ENCODE data around the gene NCKAP5.

Gene NCKAP5

DNA sequence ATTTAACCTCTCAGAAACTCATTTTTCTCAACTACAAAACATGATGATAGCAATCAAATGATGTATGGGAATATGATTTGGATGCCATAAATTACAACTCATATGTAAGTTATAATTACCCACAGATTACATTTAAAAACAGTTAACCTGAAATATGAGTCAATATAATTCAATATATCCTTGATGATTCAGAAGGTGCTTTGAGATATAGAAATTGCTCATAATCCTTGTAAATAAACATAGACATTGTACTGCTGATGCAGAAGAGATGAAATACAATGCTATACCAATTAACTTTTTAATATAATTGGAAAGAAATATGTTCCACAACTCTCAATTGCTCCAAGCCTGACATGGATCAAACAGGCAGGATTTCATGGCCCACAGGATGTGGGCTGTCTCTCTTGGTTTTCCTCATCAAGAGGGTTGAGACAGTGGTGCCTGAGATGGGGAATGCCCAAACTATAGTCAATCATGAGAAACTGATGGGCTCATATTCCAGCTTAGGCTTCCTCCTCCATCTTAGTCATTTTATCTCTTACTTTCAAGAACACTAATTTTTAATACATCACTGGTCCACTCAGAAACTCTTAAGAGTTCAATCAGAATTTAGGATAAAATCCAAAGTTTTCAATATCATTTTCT, 49.4 kb downstream of the NCKAP5 start:
- H3K27me3 ChIP-seq (ENCODE audit: insufficient read depth, poor library complexity, severe bottlenecking): no peaks in the 10 kb centered on the region
- TF ChIP-seq POLR2AphosphoS5 (IDR thresholded peaks at IDR 0.05; ENCODE audit: low read depth) (no peak), GABPA (IDR thresholded peaks at IDR 0.05; ENCODE audit: low read depth) (no peak), SPI1 (IDR thresholded peaks at IDR 0.05; ENCODE audit: borderline replicate concordance, low read depth) (no peak)
- TF ChIP-seq, protein P1, sequence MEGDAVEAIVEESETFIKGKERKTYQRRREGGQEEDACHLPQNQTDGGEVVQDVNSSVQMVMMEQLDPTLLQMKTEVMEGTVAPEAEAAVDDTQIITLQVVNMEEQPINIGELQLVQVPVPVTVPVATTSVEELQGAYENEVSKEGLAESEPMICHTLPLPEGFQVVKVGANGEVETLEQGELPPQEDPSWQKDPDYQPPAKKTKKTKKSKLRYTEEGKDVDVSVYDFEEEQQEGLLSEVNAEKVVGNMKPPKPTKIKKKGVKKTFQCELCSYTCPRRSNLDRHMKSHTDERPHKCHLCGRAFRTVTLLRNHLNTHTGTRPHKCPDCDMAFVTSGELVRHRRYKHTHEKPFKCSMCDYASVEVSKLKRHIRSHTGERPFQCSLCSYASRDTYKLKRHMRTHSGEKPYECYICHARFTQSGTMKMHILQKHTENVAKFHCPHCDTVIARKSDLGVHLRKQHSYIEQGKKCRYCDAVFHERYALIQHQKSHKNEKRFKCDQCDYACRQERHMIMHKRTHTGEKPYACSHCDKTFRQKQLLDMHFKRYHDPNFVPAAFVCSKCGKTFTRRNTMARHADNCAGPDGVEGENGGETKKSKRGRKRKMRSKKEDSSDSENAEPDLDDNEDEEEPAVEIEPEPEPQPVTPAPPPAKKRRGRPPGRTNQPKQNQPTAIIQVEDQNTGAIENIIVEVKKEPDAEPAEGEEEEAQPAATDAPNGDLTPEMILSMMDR (IDR thresholded peaks at IDR 0.05; ENCODE audit: insufficient read depth, low read length): no peak
- TF ChIP-seq, protein P2, sequence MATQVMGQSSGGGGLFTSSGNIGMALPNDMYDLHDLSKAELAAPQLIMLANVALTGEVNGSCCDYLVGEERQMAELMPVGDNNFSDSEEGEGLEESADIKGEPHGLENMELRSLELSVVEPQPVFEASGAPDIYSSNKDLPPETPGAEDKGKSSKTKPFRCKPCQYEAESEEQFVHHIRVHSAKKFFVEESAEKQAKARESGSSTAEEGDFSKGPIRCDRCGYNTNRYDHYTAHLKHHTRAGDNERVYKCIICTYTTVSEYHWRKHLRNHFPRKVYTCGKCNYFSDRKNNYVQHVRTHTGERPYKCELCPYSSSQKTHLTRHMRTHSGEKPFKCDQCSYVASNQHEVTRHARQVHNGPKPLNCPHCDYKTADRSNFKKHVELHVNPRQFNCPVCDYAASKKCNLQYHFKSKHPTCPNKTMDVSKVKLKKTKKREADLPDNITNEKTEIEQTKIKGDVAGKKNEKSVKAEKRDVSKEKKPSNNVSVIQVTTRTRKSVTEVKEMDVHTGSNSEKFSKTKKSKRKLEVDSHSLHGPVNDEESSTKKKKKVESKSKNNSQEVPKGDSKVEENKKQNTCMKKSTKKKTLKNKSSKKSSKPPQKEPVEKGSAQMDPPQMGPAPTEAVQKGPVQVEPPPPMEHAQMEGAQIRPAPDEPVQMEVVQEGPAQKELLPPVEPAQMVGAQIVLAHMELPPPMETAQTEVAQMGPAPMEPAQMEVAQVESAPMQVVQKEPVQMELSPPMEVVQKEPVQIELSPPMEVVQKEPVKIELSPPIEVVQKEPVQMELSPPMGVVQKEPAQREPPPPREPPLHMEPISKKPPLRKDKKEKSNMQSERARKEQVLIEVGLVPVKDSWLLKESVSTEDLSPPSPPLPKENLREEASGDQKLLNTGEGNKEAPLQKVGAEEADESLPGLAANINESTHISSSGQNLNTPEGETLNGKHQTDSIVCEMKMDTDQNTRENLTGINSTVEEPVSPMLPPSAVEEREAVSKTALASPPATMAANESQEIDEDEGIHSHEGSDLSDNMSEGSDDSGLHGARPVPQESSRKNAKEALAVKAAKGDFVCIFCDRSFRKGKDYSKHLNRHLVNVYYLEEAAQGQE (IDR thresholded peaks at IDR 0.05; ENCODE audit: insufficient replicate concordance, low read depth): no peak
- DNase-seq (ENCODE audit: low read depth in 1 of 2, low spot score in 1 of 2): no peak
- H3K27ac ChIP-seq (replicated peaks): no peak overlapping the region
- H3K4me3 ChIP-seq (replicated peaks; ENCODE audit: insufficient read depth, low read length): no peak overlapping the region

DNA sequence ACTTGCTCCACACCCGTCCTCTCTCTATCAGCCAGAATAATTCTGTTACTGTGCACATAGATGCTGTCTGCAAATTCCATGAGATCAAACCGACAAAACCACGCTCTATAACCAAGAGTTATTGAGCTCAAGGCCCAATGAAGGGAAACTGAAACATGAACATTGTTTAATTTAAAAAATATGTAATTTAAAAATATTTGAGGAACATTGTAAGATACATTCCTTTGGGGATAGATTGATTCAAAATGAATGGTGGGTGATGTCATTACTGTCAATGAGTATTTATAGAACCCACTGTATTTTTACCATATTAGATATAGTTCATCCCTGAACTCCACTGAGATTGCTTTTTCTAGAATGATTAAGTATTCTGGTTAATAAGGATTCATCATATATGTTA, 50.4 kb downstream of the NCKAP5 start:
- DNase-seq (ENCODE audit: low read depth in 1 of 2, low spot score in 1 of 2): no peak
- Histone ChIP-seq H3K27me3 (ENCODE audit: insufficient read depth, poor library complexity, severe bottlenecking) (no peaks in the 10 kb centered on the region), H3K27ac (replicated peaks) (no peak overlapping the region), H3K4me3 (replicated peaks; ENCODE audit: insufficient read depth, low read length) (no peak overlapping the region)
- TF ChIP-seq SPI1 (IDR thresholded peaks at IDR 0.05; ENCODE audit: borderline replicate concordance, low read depth) (no peak), GABPA (IDR thresholded peaks at IDR 0.05; ENCODE audit: low read depth) (no peak)

DNA sequence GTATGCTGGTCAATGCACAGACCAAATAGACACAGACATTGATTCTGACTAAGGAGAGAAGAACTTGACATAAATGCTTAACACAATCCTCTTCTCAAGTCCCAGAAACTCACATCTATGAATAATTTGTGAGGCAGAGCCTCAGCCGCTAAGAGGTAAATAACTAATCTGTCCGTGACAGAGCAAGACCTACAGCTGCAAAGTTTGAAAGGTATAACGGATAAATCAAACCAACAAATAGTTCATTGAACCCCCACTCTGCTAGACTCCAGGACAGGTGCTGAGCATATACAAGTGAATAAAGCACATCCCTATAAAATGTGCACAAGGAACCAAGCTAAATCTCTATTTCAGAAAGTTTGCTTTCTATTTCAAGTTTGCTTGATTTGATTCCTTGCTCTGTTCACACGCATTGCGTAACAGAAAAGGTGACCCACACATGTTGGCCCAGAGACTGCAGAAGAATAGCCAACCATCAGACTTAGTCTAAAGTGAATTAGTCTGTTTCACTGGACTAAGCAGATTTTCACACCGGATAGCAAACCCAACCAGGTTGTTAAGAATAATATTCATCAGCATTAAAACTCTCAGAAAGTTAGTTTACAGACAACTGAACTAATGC, 51.7 kb downstream of the NCKAP5 start:
- Histone ChIP-seq H3K27me3 (ENCODE audit: insufficient read depth, poor library complexity, severe bottlenecking) (no peaks in the 10 kb centered on the region), H3K27ac (replicated peaks) (no peak overlapping the region), H3K4me3 (replicated peaks; ENCODE audit: insufficient read depth, low read length) (no peak overlapping the region)
- no peak for DNase-seq (ENCODE audit: low read depth in 1 of 2, low spot score in 1 of 2)
- TF ChIP-seq, protein P2 (IDR thresholded peaks at IDR 0.05; ENCODE audit: insufficient replicate concordance, low read depth): no peak
- TF ChIP-seq, protein P1 (IDR thresholded peaks at IDR 0.05; ENCODE audit: insufficient read depth, low read length): no peak
- TF ChIP-seq POLR2AphosphoS5 (IDR thresholded peaks at IDR 0.05; ENCODE audit: low read depth): no peak
- no peak for TF ChIP-seq GABPA (IDR thresholded peaks at IDR 0.05; ENCODE audit: low read depth)
- TF ChIP-seq SPI1 (IDR thresholded peaks at IDR 0.05; ENCODE audit: borderline replicate concordance, low read depth): no peak

DNA sequence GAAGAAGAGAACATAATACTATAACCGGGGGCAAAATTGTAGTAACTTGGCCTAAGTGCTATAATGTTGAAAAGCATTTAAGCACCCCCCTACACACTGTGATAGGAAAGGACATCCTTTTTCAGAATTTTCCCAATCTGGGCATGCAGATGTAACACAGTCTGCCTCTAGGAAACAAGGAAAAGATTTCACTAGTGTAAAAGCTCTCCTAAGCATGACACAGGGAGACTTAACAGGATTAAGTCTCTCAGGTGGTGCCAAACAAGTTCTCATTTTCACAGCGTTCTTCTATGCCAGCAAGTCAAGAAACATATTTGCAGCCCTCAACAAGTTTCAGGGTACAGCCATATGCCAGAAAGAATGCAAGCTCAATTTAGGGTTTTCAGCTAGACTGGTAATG, 53.0 kb downstream of the NCKAP5 start:
- H3K27ac ChIP-seq (replicated peaks): no peak overlapping the region
- no peak for DNase-seq (ENCODE audit: low read depth in 1 of 2, low spot score in 1 of 2)
- H3K27me3 ChIP-seq (ENCODE audit: insufficient read depth, poor library complexity, severe bottlenecking): no peaks in the 10 kb centered on the region
- TF ChIP-seq GABPA (IDR thresholded peaks at IDR 0.05; ENCODE audit: low read depth) (no peak), SPI1 (IDR thresholded peaks at IDR 0.05; ENCODE audit: borderline replicate concordance, low read depth) (no peak), POLR2AphosphoS5 (IDR thresholded peaks at IDR 0.05; ENCODE audit: low read depth) (no peak)
- TF ChIP-seq, protein P1 (IDR thresholded peaks at IDR 0.05; ENCODE audit: insufficient read depth, low read length): no peak
- TF ChIP-seq, protein P2 (IDR thresholded peaks at IDR 0.05; ENCODE audit: insufficient replicate concordance, low read depth): no peak
- no peak overlapping the region for H3K4me3 ChIP-seq (replicated peaks; ENCODE audit: insufficient read depth, low read length)

All from HL-60 (cell line).